PC-3 (cell line): ENCODE measurements around the gene NRM.

Source experiments
- EZH2phosphoT487 ChIP-seq: fragments of 300-600 bp; sonication (generic); IDR thresholded peaks from 2 replicates; pipeline ENCODE4 v1.6.1; 2018; ENCODE audit warnings: mild to moderate bottlenecking, antibody characterized with exemption, low read length, borderline replicate concordance
- TF ChIP-seq, protein P1 (sequence below): fragments of 300-600 bp; sonication (generic); conservative IDR thresholded peaks from 2 replicates; pipeline ENCODE4 v1.5.1; 2017; ENCODE audit warnings: antibody characterized with exemption, low read depth, mild to moderate bottlenecking, low read length

DNA sequence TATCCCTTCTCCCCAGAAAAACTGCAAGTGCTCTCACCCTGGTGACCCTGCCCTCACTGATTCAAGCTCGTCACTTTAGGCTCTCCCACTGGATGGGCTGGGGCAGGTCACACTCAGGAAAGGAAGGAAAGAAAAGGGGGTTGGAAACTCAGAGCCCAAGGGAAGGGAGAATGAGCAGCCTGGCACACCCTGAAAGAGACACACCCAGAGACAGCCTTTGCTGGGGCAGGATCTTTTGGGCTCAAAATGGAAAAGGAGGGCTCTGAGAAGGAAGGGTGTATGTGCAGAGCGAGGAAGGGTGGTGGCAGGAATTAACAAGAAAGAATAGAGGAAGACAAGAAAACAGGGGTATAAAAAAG lies 6.8 kb downstream of the NRM start:
- TF ChIP-seq, protein P1, sequence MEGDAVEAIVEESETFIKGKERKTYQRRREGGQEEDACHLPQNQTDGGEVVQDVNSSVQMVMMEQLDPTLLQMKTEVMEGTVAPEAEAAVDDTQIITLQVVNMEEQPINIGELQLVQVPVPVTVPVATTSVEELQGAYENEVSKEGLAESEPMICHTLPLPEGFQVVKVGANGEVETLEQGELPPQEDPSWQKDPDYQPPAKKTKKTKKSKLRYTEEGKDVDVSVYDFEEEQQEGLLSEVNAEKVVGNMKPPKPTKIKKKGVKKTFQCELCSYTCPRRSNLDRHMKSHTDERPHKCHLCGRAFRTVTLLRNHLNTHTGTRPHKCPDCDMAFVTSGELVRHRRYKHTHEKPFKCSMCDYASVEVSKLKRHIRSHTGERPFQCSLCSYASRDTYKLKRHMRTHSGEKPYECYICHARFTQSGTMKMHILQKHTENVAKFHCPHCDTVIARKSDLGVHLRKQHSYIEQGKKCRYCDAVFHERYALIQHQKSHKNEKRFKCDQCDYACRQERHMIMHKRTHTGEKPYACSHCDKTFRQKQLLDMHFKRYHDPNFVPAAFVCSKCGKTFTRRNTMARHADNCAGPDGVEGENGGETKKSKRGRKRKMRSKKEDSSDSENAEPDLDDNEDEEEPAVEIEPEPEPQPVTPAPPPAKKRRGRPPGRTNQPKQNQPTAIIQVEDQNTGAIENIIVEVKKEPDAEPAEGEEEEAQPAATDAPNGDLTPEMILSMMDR, result no peak
- no peak for TF ChIP-seq EZH2phosphoT487
